MCF 10A (cell line): Measurements from ENCODE around the gene MSI2. TPM values are rescaled to one million over a fixed set of nuclear protein-coding genes. Genes with fewer than 3 reads are reported as not detected.

Experiments used
- BruUV-seq: library from RNA; stranded (reverse); fragments of 400-500 nt; replicated peaks from 2 replicates; lab custom pipeline; 2021; lab: Mats Ljungman, UMichigan
- CTCF ChIA-PET: fragments of 300-600 bp; sonication (Branson Sonifier 250); formaldehyde crosslinking; extraction: SDS; loops from one replicate; lab custom pipeline; 2021; ENCODE audit warnings: antibody characterized with exemption, inconsistent platforms; lab: Yijun Ruan, JAX
- POLR2A ChIA-PET: fragments of 300-600, 350-650 bp; sonication (Branson Sonifier 250); formaldehyde crosslinking; extraction: SDS; loops from one replicate; lab custom pipeline; 2020; ENCODE audit warnings: antibody characterized with exemption, inconsistent platforms; lab: Yijun Ruan, JAX
- DNase-seq: peaks from one replicate; pipeline ENCODE4 v3.0.0-alpha.2; 2018; ENCODE audit not compliant: unreplicated experiment
- H3K27ac Mint-ChIP-seq: one replicate; pipeline ENCODE4 v1.8.0; 2022; ENCODE audit warnings: mild to moderate bottlenecking, low read depth, mixed read lengths; ENCODE audit not compliant: unreplicated experiment
- H3K27me3 Mint-ChIP-seq: one replicate; pipeline ENCODE4 v1.8.0; 2022; ENCODE audit warnings: mixed read lengths; ENCODE audit not compliant: insufficient read depth, unreplicated experiment
- H3K36me3 Mint-ChIP-seq: one replicate; pipeline ENCODE4 v1.8.0; 2022; ENCODE audit warnings: mild to moderate bottlenecking, moderate library complexity, mixed read lengths; ENCODE audit not compliant: insufficient read depth, unreplicated experiment
- H3K4me1 Mint-ChIP-seq: one replicate; pipeline ENCODE4 v1.8.0; 2022; ENCODE audit warnings: mixed read lengths; ENCODE audit not compliant: insufficient read depth, unreplicated experiment
- H3K4me3 Mint-ChIP-seq: one replicate; pipeline ENCODE4 v1.8.0; 2022; ENCODE audit warnings: mild to moderate bottlenecking, moderate library complexity, mixed read lengths; ENCODE audit not compliant: unreplicated experiment
- H3K9me3 Mint-ChIP-seq: one replicate; pipeline ENCODE4 v1.8.0; 2022; ENCODE audit warnings: mixed read lengths; ENCODE audit not compliant: unreplicated experiment
- intact Hi-C: fragments of 100-400 bp; cut with micrococcal nuclease; formaldehyde crosslinking; loops from 2 replicates; pipeline ENCODE4 v1.14.1; 2022
- total RNA-seq: library from RNA; stranded (reverse); gene quantifications from 2 replicates; pipeline ENCODE4 v1.2.3, GENCODE V29; 2022
- TF ChIP-seq, protein P1 (sequence below): fragments of 200-600 bp; IDR thresholded peaks from one replicate; pipeline ENCODE4 v1.8.0; 2022; ENCODE audit warnings: antibody characterized with exemption, mild to moderate bottlenecking; ENCODE audit not compliant: unreplicated experiment

The MSI2 gene
- total RNA-seq, 1 experiment from 2014 or later, result 60.6 TPM

DNA sequence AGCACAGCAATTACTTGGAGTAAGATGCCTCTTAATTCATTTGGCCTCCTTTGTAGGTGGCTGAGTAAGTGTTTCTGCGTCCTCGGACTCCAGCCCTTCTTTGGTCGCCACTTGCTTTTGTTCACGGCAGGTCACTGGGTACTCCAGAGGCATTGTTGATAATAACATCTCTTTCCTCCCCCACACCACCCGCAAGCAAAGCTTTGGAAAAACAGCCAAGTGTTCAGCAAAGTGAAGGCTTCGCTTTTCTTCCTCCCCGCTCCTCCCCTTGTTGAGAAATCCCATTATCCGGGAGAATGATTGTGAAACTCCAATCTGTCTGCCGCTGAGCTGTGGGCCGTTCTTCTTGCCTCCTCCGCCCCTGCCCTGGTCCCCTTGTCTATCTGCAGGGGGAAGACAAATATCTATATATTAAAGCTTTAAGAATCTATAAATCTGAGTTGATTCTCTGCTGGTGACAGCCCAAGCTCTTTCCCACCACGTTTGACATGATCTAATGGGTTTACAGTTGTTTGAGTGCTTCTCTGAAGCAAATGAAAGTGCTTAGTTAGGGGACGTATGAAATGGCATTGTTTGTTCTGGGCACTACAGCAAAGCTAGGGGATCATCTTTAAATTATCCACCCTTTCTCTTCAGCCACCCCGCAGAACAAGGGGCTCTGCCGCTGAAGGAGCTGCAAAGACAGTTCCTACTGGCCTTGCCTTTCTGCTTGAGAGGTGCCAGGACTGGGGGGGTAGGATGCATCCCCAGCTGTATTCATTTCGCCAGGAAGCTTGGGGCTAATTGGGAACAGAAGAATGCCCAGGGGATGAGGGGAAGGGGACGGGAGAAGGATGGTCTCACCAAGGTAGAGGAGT, 321.7 kb downstream of the MSI2 start:
- peak overlapping the region; percentile 83 for H3K27ac Mint-ChIP-seq

DNA sequence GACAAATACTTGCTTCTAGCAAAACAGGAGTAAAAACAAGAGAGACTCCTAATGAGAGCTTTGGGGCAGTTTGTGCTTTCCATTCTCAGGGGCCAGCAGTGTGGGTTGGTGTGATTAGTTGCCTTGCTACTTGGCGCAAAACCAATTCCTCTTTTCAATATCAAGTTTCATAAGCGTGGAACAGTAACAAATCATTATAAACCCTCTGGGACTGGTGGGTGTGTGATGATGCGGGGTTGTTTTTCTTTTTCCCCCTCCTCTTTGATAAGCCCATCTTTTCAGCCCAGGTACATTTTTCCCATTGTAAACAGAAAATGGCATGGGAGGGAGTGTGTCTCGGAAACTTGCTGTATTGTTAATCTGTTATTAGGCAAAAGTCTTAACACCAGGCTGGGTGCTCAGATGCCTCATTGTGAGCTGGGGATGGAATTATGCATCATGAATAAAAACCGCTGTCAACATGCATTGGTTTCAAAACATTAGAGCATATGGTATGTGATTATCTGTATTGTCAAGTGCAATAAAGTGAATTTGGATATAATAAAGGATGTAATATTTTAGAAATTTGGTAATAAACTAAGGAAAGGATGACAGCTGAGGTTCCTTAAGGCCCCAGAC, 322.4 kb downstream of the MSI2 start:
- no TSS peak for BruUV-seq
- Mint-ChIP-seq H3K9me3 (no peaks in the 10 kb centered on the region), H3K4me3 (no peak overlapping the region), H3K4me1 (peaks cover 24% of the 10 kb centered on the region), H3K36me3 (peaks cover 6% of the 10 kb centered on the region), H3K27ac (peak overlapping the region; percentile 83), H3K27me3 (no peaks in the 10 kb centered on the region)
- intact Hi-C loops, result no loop called here
- POLR2A ChIA-PET, result interaction anchor here (1.1 to 2.2 kb wide), 5 partner anchors 9 to 751 kb away, joined by 3 to 15 read pairs (median 3); no protein-coding TSS in a partner anchor
- TF ChIP-seq, protein P1, sequence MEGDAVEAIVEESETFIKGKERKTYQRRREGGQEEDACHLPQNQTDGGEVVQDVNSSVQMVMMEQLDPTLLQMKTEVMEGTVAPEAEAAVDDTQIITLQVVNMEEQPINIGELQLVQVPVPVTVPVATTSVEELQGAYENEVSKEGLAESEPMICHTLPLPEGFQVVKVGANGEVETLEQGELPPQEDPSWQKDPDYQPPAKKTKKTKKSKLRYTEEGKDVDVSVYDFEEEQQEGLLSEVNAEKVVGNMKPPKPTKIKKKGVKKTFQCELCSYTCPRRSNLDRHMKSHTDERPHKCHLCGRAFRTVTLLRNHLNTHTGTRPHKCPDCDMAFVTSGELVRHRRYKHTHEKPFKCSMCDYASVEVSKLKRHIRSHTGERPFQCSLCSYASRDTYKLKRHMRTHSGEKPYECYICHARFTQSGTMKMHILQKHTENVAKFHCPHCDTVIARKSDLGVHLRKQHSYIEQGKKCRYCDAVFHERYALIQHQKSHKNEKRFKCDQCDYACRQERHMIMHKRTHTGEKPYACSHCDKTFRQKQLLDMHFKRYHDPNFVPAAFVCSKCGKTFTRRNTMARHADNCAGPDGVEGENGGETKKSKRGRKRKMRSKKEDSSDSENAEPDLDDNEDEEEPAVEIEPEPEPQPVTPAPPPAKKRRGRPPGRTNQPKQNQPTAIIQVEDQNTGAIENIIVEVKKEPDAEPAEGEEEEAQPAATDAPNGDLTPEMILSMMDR, result no peak
- CTCF ChIA-PET, result interaction anchor here (0.7 to 2.6 kb wide), 7 partner anchors 8 to 336 kb away, joined by 3 to 16 read pairs (median 4); no protein-coding TSS in a partner anchor
- no peak for DNase-seq

More for the DNA sequence above, 321.7 kb downstream of the MSI2 start:
- intact Hi-C loops, result no loop called here
- ChIA-PET CTCF (interaction anchor here (0.8 to 2.6 kb wide), 8 partner anchors 9 to 335 kb away, joined by 3 to 16 read pairs (median 4); no protein-coding TSS in a partner anchor), POLR2A (interaction anchor here (0.7 to 2.2 kb wide), 8 partner anchors 10 to 751 kb away, joined by 3 to 15 read pairs (median 4); no protein-coding TSS in a partner anchor)
- DNase-seq, result peak; percentile 90
- H3K4me3 Mint-ChIP-seq, result peak overlapping the region; percentile 67
- peaks cover 26% of the 10 kb centered on the region for H3K4me1 Mint-ChIP-seq
- H3K36me3 Mint-ChIP-seq, result peaks cover 6% of the 10 kb centered on the region
- TF ChIP-seq, protein P1, result no peak
- H3K27me3 Mint-ChIP-seq, result no peaks in the 10 kb centered on the region
- BruUV-seq, result no TSS peak
- no peaks in the 10 kb centered on the region for H3K9me3 Mint-ChIP-seq

DNA sequence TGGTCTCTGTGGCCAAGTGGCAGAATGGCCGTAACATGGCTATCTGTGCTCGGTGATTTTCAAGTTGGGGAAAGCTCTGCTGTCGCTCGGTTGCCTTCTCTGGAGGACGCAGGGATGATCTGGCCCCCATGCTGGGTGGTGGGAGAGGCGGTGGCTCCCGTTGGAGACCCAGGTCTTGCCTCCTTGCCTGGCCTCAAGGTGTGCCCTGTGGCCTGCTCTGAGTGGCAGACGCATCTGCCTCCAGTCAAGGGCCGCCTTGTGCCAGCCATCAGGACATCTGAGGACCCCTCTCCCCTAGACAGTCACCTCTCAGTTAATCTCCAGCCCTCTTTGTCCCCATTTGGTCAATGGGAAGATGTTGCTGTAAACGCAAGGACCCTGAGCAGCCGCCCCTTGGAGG, 322.9 kb downstream of the MSI2 start:
- peaks cover 6% of the 10 kb centered on the region for H3K36me3 Mint-ChIP-seq
- no peaks in the 10 kb centered on the region for H3K27me3 Mint-ChIP-seq
- H3K27ac Mint-ChIP-seq, result no peak overlapping the region
- no peak for DNase-seq
- ChIA-PET CTCF (interaction anchor here (0.7 to 2.6 kb wide), 2 partner anchors 19 to 161 kb away, joined by 4 to 16 read pairs; no protein-coding TSS in a partner anchor), POLR2A (interaction anchor here (1.1 kb wide), 1 partner anchor 752 kb away, joined by 3 read pairs; no protein-coding TSS in a partner anchor)
- intact Hi-C loops, result no loop called here
- no peak overlapping the region for H3K4me3 Mint-ChIP-seq
- TF ChIP-seq, protein P1, result no peak
- peaks cover 18% of the 10 kb centered on the region for H3K4me1 Mint-ChIP-seq
- H3K9me3 Mint-ChIP-seq, result no peaks in the 10 kb centered on the region
- BruUV-seq, result no TSS peak
